GM19193 (cell line): ENCODE data around the gene STON1.

ENCODE experiments used
- POLR2A ChIP-seq: IDR thresholded peaks from 4 replicates; pipeline ENCODE4 v1.6.1; 2011; ENCODE audit not compliant: insufficient read depth, insufficient read length; ENCODE audit errors: extremely low read depth

Gene STON1

DNA sequence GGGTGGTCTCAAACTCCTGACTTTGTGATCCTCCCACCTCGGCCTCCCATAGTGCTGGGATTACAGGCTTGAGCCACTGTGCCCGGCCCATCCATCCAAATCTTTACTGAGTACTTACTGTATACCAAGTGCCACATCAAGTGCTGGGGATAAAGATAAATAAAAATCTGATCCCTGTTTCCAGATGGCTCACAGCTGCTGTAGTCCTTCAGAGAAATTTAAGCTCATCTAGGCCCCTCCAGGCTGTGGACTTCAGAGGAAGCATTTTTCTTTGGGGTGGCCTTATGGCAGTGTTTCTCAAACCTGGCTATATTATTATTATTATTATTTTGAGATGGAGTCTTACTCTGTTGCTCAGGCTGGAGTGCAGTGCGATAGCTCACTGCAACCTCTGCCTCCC lies 54.0 kb downstream of the STON1 start:
- no peak for TF ChIP-seq POLR2A

DNA sequence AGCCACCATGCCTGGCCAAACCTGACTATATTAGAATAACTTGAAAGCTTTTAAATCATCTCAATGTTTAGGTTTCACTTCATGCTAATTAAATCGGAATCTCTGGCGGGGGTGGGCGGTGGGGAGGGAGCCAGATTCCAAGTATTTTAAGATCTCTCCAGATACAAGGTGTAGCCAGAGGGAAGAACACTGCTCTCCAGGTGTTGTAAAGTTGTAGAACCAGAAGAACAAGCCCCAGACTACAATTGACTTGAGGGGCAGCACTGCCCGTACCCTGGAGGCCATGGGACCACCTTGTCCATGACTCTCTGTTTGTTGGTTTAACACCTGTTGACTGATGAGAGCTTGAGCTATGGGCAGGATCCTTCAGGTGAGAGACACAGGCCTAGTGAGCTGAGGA lies 54.6 kb downstream of the STON1 start:
- TF ChIP-seq POLR2A = no peak

DNA sequence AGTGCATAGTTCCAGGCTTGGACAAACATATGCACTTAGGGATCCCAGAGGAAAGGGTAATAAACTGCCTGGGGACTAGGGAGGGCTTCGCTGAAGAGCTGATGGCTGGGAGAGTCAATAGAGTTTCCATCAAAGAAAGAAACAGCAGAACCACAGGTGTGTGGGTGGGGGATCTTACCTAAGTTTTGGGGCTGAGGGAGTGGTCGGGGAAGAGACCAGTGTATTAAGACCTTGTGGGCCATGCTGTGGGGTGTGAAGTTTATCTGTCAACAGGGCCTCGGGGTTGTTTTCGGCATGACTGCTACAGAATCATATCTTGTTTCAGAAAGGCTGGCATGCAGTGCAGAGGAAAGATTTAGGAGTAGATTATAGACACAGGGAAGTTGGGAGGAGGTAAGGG lies 56.5 kb downstream of the STON1 start:
- TF ChIP-seq POLR2A = no peak

DNA sequence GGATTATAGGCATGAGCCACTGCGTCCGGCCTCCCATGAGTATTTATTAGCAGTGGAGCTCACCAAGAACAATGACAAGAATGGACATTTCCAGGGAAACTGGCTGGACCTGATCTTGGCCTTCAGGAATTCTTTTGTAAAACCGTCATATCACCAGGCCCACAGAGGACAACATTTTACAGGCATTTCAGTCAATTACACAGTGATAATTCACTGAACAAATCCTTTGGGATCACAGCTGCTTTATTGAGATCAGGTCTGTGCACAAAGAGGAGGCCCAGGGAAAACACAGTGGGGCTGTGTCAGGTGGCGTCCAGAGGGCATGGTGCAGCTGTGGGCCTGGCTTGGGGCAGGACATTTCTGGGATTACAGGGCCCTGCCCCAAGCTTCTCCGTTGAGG lies 57.6 kb downstream of the STON1 start:
- TF ChIP-seq POLR2A = no peak

DNA sequence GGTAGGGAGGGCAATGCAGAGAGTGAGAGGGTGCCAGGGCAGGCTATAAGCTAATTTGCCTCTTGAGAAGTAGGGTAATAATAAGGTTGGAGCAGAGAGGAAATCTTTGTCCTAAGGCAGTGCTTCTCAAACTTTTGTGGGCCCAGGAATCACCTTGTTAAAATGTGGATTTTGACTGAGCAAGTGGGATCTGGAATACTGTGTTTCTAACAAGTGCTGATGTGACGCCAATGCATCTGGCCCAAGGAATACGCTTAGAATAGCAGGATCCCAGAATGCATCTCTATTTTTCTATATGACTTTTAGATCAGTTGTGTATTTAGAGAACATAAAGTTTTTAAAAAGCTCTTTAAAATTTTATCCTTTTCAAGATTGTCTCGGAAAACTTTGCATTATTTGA lies 58.0 kb downstream of the STON1 start:
- TF ChIP-seq POLR2A = no peak

DNA sequence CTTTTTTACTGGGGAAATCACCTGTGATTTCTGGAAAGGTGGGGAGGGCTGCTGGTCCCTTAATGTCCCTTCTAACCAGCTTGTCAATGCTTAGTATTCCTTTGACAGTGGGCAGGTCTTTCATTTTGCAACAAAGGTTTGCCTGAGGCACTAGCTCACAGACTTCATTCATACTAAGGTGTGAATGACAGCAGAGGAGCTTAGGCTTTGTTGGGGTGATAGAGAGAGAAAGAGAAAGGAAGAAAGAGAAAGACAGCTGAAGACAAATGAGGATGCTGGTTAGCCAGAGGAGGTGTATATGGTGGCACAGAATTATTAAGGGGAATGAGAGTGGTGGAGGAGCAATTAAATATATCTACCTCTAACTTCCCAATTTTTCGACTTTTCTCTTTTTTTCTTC lies 58.8 kb downstream of the STON1 start:
- TF ChIP-seq POLR2A = no peak

DNA sequence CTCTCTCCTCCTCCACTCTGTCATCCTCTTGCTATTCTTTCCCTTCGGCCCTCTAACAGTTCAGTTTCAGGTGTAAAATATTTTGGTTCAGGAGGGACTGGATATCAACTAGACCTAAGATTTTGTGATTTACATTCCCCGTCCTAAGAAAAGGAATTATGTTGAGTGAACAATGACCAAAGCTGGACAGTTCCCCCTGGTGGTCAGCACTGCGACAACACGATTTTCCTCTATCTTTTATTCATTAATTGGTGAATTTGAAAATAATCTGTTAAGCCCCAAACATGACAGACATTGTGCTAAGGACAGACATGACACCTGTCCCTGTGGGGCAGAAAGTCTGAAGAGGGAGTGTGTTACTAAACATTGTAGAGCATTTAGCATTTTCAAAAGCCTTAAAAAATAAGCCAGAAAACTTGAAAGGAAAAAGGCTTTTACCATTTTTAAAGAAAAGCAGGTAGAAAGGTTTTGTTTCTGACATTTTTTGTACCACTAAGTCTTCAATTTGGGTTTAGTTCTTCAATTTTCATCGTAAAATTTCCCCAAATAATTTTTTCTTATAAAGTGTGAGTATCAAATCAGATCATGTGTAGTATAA lies 59.3 kb downstream of the STON1 start:
- no peak for TF ChIP-seq POLR2A

DNA sequence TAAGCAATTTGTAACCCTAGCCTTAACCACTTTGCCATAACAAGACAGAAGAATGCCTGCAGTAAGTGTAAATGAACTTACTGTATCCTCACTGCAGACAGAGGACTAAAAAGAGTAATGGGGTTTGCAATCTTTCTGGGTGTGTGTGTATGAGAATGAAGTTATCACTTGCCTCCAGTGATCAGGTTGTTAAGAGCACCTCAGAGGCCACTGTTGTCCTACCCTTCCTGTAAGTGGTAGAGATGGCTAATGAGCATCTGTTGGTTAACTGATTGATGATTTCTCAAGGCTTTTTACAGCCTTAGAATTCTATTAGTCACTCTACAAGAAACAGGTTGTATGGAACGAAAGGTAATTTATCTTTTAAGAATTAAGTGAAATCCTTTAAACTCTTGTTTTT lies 60.1 kb downstream of the STON1 start:
- TF ChIP-seq POLR2A = no peak

DNA sequence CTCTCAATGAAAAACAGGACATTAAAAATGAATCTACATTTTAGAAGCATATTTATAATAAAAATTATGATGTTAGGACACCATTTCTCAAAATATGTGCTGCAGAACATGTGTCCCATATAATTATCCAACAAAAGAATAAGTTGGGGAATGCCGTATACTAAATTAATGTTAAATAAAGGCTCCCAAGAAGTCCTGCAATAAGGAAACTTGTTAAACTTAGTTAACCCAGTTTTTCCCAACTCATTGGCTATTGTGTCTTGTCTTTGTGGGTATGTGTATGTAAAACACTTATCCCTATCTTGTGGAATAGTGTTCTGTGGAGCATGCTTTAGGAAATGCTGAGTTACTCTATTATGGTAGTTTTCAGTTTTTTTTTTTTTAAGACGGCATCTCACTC lies 62.1 kb downstream of the STON1 start:
- no peak for TF ChIP-seq POLR2A

DNA sequence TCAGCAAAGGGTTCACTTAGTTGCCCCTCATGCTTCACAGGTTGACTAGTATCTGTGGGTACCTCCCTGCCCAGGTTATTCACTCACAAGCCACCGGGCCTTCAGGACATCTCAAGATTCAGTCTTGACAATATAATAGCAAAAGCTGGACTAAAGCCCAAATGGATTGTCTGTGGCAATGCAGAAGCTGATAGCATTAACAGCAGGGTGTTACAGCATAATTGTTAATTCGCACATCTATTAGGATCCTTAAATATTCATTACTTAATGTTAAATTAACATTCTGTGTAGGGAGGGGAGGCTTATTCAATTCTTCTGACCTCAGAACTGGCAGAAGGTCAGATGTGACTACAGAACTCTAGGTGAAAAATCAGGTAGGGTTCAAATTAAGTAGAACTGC lies 67.5 kb downstream of the STON1 start:
- no peak for TF ChIP-seq POLR2A

DNA sequence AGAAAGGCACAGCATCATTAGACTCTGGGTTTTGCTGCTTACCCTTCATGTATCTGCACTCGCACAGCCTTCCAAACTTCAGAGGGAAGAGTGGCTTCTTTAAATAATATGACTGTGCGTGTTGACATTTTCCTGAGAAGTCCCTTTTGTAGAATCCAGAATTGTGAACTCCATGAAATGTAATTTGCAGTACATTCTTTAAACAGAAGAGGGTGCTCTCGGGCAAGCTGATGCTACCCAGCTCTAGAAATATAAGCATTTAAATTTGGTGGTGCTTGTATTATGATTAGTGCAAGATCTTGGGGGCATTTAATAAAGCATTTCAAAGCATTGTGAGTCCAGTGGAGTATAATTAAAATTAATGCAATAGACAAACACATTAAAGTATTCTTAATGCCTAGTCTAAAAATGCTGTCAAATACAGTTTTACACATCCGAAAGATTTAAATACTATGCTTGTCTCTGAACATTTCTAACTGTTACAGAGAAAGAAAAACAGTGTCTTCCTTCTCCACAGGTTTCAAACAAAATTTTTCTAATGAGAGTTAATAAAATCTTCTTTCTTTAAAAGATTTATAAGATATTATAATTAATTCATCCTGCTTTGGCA lies 70.4 kb downstream of the STON1 start:
- TF ChIP-seq POLR2A = no peak

DNA sequence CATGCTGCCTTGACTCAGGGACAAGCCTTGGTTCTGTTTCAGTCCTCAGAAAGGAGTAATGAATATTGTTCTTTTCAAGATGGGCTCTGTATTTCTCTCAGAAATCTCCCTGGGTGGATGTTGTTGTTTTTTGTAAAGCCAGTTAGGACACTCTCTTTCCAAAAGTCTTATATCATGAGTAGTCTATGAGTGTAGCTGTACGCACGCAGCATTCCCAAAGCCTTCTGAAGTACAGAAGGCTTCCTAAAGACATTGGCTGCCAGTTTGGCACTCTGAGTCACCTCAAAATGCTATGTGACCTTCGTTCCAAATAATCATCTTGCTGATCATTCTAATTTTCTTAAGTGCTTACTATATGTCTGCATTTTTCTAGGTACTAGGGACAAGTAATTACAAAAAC lies 71.0 kb downstream of the STON1 start:
- no peak for TF ChIP-seq POLR2A

DNA sequence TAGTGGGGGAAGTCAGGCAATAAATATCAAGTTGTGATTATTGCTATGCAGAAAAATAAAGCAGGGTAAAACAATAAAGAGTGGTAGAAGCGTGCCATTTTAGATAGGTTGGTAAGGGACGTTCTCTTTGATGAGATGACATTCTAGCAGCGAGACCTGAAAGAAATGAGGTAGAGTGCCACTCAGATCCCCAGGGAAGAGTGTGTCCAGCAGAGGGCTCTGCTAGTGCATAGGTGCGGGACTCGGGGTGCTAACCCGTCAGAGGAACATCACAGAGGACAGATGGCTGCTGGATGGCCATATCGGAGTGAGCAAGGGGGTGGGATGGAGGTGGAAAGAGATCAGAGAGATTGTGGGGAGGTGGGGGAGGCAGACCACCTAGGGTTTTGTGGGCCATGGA lies 71.4 kb downstream of the STON1 start:
- no peak for TF ChIP-seq POLR2A

DNA sequence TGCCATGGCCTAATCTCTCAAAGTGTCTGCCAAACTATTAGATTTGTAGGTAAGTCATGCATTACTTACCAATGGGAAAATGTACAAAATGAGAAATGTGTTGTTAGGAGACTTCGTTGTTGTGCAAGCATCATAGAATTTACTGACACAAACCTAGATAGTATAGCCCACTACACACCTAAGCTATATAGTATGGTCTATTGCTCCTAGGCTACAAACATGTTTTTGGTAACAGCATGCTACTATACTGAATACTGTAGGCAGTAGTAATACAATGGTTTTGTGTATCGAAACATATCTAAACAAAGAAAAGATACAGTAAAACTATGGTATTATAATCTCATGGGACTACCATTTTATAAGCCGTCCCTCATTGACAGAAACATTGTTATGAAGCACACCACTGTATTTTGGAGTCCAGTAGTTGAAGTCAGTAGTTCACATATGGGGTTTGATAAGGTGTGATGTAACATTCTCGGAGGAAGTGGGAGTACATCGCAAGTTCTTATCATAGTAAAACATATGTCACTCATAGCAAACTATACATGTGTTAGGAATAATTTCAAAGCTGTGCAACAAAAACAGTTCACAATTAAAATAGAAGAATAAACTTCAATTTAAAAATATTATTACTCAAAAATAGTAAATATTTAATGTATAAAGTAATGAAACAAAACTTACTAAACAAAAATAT lies 75.7 kb downstream of the STON1 start:
- no peak for TF ChIP-seq POLR2A

DNA sequence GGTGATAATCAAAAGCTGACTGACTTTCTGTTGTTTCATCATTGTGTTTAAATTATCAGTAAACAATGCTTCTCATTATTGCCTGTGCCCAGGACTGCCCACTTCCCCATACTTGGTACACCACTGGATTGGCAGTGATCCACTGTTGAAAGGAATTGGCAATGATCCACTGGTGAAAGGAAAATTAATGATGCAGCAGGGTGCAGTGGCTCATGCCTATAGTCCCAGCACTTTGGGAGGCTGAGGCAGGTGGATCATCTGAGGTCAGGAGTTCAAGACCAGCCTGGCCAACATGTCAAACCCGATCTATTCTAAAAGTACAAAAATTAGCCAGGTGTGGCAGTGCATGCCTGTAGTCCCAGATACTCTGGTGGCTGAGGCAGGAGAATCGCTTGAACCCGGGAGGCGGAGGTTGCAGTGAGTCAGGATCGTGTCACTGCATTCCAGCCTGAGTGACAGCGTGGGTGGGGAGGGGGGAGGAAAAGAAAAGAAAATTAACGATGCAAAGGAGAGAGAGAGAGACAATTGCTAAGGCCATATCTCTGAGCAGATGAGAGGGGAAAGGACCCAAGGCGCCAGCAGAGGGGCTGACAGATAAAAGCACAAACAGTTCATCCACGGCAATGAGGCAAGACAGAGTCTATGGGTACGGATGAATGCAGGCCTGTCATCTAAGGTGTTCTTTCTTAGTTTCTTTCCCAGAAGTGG lies 77.5 kb downstream of the STON1 start:
- no peak for TF ChIP-seq POLR2A

DNA sequence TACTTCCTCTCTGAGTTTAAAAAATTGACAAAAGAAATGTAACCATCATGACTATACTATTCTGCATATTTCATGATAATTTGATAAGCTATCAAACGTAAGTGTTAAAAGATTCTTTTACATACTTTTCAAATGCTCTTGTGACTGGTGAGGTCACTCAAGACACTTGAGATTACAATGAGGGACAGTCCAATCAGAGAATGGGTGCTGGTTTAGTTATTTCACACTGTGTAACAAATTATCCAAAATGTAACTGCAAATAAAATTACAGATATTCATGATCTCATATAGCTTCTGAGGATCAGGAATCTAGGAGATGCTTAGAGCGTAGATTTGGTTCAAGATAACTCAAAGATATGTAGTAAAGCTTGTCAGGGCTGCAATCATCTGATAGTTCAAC lies 83.3 kb downstream of the STON1 start:
- TF ChIP-seq POLR2A = no peak
